K562 (cell line): Measurements from ENCODE around the gene LPXN. TPM values are rescaled to one million over a fixed set of nuclear protein-coding genes. Genes with fewer than 3 reads are reported as not detected.

Experiments
- CREB3L1 ChIP-seq: fragments of 450-650 bp; IDR thresholded peaks from 2 replicates; pipeline ENCODE4 v1.6.1; 2014; ENCODE audit warnings: low read depth, mild to moderate bottlenecking, moderate library complexity, borderline replicate concordance
- E2F8 ChIP-seq: fragments of 450-650 bp; IDR thresholded peaks from 2 replicates; pipeline ENCODE4 v1.7.1; 2018; ENCODE audit warnings: mild to moderate bottlenecking, low read depth; ENCODE audit not compliant: partially characterized antibody
- ESRRA ChIP-seq: fragments of 450-650 bp; IDR thresholded peaks from 2 replicates; pipeline ENCODE4 v1.6.1; 2014; ENCODE audit warnings: low read depth, mild to moderate bottlenecking, moderate library complexity, borderline replicate concordance
- MAFG ChIP-seq: fragments of 450-650 bp; conservative IDR thresholded peaks from 2 replicates; pipeline ENCODE4 v1.6.1; 2016; ENCODE audit warnings: missing genetic modification characterization, missing compliant biosample characterization
- MGA ChIP-seq: fragments of 450-650 bp; IDR thresholded peaks from 2 replicates; pipeline ENCODE4 v1.6.1; 2016; ENCODE audit warnings: mild to moderate bottlenecking, moderate library complexity
- MYC ChIP-seq, 2 experiments: fragments of 250-450 bp in 1 of 2; sonication (Bioruptor Pico) in 1 of 2; IDR thresholded peaks; 2 replicates each; pipeline versions ENCODE4 v1.5.1 to v1.6.1; 2012 to 2021; ENCODE audit warnings: low read depth in 2 of 2, borderline replicate concordance in 1 of 2, improper control_type of control experiment in 1 of 2, low read length in 1 of 2, mild to moderate bottlenecking in 1 of 2, moderate library complexity in 1 of 2
- NCOA6 ChIP-seq: fragments of 450-650 bp; IDR thresholded peaks from 2 replicates; pipeline ENCODE4 v1.6.1; 2017; ENCODE audit warnings: mild to moderate bottlenecking
- polyA plus RNA-seq, 8 experiments: library from polyadenylated mRNA; depleted of rRNA in 4 of 8; stranded (reverse) in 5 of 8; unstranded in 3 of 8; fragments of >200 nt; fragmentation: Nextera tagmentation in 2 of 8; fragmentation: Illumina TruSeq in 1 of 8; extraction: Ambion mirVana in 2 of 8; extraction: Trizol in 1 of 8; gene quantifications; 2 replicates each; pipeline versions ENCODE4 v1.2.1 to v1.2.3, GENCODE V29; 2011 to 2014; ENCODE audit warnings: inconsistent platforms in 1 of 8, missing spikeins in 1 of 8
- total RNA-seq, 7 experiments: library from RNA; depleted of rRNA in 6 of 7; stranded (reverse); fragments of >200 nt in 6 of 7; fragmentation: Illumina TruSeq in 2 of 7; extraction: Trizol in 2 of 7; gene quantifications; 2 replicates each; pipeline versions ENCODE4 v1.2.1 to v1.2.3, GENCODE V29; 2011 to 2021; ENCODE audit warnings: low replicate concordance in 1 of 7
- TF ChIP-seq, protein P1 (sequence below): IDR thresholded peaks from 2 replicates; pipeline ENCODE4 v1.6.1; 2014; ENCODE audit warnings: antibody characterized with exemption

LPXN gene
- total and polyA plus RNA-seq, 9 of the 15 experiments (the other 6 are each of a cell fraction or from before 2014, with no cell fraction given), result 0.73 to 3.1 (median 2.0) TPM

DNA sequence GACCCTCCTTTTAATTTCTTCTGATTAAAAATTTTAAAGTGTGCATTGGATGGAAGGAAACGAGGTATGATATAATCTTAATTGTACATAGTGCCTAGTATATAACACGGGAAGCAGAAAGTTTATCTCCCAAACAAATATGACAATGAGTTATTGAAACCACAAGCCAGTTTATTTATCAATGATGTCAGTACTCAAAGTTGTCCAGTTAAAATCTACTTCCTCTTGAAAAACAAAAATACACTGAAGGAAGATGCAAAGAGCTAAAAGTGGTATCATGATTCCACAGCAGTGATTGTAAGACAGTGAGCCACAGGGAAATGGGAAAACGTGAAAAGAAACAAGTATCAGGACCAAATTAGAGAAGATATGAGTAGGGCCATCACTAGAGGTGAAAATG, 48.9 kb downstream of the LPXN start (continued):
- no peak for TF ChIP-seq E2F8
- TF ChIP-seq MYC (IDR thresholded peaks at IDR 0.05; ENCODE audit: low read depth, low read length), result no peak
- TF ChIP-seq MYC (CRISPR knock-in tag; IDR thresholded peaks at IDR 0.05; ENCODE audit: borderline replicate concordance, low read depth), result no peak
- TF ChIP-seq MAFG (tag), result no peak
- TF ChIP-seq NCOA6, result no peak
- TF ChIP-seq ESRRA, result no peak
- TF ChIP-seq MGA, result no peak
- TF ChIP-seq, protein P1, sequence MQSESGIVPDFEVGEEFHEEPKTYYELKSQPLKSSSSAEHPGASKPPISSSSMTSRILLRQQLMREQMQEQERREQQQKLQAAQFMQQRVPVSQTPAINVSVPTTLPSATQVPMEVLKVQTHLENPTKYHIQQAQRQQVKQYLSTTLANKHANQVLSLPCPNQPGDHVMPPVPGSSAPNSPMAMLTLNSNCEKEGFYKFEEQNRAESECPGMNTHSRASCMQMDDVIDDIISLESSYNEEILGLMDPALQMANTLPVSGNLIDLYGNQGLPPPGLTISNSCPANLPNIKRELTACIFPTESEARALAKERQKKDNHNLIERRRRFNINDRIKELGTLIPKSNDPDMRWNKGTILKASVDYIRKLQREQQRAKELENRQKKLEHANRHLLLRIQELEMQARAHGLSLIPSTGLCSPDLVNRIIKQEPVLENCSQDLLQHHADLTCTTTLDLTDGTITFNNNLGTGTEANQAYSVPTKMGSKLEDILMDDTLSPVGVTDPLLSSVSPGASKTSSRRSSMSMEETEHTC, result no peak
- TF ChIP-seq CREB3L1, result no peak
